ENCODE data around the gene ZBTB20. TPM values are rescaled to one million over a fixed set of nuclear protein-coding genes. Genes with fewer than 3 reads are reported as not detected.

The ZBTB20 gene
- total and polyA plus RNA-seq, 10 of the 15 experiments (the other 5 are each of a cell fraction or from before 2014, with no cell fraction given) = 0.20 to 5.5 (median 2.2) TPM

DNA sequence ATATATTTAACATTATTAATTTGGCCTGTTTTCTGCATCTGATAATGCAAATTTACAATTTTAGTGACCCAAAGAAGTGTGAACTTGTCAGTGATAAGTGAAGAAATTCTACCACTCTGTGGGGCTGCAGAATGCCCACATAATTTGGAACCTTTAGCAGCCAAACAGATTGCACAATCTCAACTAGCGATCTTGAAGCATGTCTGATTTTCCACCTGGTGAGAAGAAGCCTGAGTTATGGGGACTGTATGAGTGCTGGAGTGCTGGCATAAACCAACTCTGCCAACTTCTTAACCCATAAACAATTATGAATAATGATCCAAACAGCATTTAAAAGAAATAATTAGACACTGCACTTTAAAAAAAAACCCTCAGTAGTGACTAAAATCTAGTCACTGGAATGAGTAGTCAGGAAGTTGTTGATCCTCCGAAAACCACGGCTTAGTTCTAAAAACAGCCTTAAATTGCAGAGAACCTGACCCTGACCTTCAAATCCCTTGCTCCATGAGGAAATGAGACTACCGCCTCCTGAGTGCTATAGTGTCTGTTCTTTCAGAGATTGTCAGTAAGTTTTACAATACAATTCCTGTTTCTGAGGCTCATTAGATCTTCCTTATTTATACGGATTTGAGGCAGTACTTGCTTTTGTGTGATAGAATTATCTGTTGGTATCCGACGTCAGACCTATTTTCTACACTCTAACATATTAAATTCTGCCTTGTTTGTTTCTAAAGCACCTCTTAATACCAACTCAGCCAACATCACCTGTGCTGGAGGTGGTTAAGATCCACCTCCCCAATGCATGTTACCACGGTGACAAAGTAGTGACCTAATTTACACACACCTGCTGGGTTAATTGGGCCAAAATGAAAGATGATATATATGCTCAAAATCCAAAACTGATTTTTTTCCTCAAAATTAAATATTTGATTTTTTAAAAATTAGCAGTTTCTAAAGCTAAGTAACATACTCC lies 267.7 kb downstream of the ZBTB20 start (continued):
- peak; percentile 43; the same call in 1 of the 2 replicates for TF ChIP-seq ZNF384 (IDR thresholded peaks at IDR 0.05; ENCODE audit: borderline replicate concordance, low read depth, low read length)
- TF ChIP-seq, protein P1, sequence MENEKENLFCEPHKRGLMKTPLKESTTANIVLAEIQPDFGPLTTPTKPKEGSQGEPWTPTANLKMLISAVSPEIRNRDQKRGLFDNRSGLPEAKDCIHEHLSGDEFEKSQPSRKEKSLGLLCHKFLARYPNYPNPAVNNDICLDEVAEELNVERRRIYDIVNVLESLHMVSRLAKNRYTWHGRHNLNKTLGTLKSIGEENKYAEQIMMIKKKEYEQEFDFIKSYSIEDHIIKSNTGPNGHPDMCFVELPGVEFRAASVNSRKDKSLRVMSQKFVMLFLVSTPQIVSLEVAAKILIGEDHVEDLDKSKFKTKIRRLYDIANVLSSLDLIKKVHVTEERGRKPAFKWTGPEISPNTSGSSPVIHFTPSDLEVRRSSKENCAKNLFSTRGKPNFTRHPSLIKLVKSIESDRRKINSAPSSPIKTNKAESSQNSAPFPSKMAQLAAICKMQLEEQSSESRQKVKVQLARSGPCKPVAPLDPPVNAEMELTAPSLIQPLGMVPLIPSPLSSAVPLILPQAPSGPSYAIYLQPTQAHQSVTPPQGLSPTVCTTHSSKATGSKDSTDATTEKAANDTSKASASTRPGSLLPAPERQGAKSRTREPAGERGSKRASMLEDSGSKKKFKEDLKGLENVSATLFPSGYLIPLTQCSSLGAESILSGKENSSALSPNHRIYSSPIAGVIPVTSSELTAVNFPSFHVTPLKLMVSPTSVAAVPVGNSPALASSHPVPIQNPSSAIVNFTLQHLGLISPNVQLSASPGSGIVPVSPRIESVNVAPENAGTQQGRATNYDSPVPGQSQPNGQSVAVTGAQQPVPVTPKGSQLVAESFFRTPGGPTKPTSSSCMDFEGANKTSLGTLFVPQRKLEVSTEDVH (IDR thresholded peaks at IDR 0.05; ENCODE audit: low read depth, partially characterized antibody) = no peak
- peak; percentile 92 for TF ChIP-seq FOXM1 (IDR thresholded peaks at IDR 0.05; ENCODE audit: low read depth, low read length)
- peak; percentile 51; the same call in 1 of the 3 replicates for TF ChIP-seq POU2F2 (IDR thresholded peaks at IDR 0.05; ENCODE audit: borderline replicate concordance, low read depth, low read length)
- peak; percentile 96 for TF ChIP-seq MEF2A (IDR thresholded peaks at IDR 0.05; ENCODE audit: insufficient read depth, low read depth, low read length)

DNA sequence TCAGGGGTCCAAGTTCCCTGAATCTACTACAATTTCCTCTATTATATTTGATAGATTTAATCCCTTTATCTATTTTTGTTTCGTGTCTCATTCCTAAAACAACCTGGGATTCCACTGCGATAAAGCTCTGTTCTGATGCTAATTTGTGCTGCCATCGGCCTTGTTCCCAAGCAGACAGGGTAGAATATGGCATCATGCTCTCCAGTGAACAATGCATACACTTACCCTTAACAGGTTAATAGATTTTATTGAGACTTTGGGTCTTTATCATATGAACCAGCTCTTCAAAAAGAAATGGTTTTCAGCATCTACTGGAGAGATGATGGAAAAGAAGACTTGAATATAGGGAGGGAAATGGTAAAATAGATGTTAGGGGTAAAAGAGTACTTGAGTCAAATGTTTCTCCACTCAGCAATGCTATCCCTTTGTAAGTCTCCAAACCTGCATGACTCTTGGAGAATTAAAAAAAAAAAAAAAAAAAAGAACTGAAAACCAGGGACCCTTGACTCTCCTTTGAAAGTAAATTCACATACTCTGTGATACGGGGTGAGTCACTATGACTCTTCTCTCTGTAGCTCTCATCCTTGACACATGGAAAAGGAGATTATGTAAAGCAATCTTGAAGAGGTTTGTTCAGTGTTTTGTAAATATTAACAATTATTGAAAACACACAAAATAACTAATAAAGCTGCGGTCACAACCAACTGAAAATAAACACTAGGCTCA lies 268.8 kb downstream of the ZBTB20 start:
- BruUV-seq (replicated peaks) = no TSS peak
- DNase-seq (ENCODE audit: low read depth, low spot score) = no peak
- H3K27ac ChIP-seq (ENCODE audit: control insufficient read depth, insufficient read depth) = no peak overlapping the region
- no peak overlapping the region for H2AFZ ChIP-seq (ENCODE audit: control insufficient read depth, low read depth, low read length)
- no peaks in the 10 kb centered on the region for H3K9me3 ChIP-seq (replicated peaks; ENCODE audit: control insufficient read depth, insufficient read depth, low read length)
- no peak for FAIRE-seq
- H3K36me3 ChIP-seq (ENCODE audit: control insufficient read depth in 2 of 2, insufficient read depth in 2 of 2, low read length in 1 of 2) = no peaks in the 10 kb centered on the region
- RAD21 ChIA-PET (ENCODE audit: unreplicated experiment) = interaction anchor here (0.7 kb wide), 1 partner anchor 49 kb away, joined by 4 read pairs; no protein-coding TSS in a partner anchor
- intact Hi-C loops (cut with micrococcal nuclease; ENCODE audit: unreplicated experiment) = no loop called here
- no peak overlapping the region for H3K4me2 ChIP-seq (ENCODE audit: control insufficient read depth, insufficient read depth)
- 90% methylated on average over 5 of the region's 5 CpGs for WGBS (ENCODE audit: insufficient coverage, insufficient replicate concordance, low lambda C conversion rate, missing lambda C conversion rate)
- no peaks in the 10 kb centered on the region for H4K20me1 ChIP-seq (ENCODE audit: control insufficient read depth, insufficient read depth)
- SMC1A ChIA-PET (ENCODE audit: uncharacterized antibody, unreplicated experiment) = interaction anchor here (0.8 to 1.6 kb wide), 3 partner anchors 9 to 22 kb away, joined by 3 to 5 read pairs (median 3); no protein-coding TSS in a partner anchor
- H3K4me3 ChIP-seq = no peak overlapping the region
- H3K79me2 ChIP-seq (ENCODE audit: control insufficient read depth, insufficient read depth, low read length) = no peaks in the 10 kb centered on the region
- ATAC-seq = peak; percentile 30; the same call in 1 of the 3 replicates
- no peak overlapping the region for H3K9ac ChIP-seq (ENCODE audit: control insufficient read depth, insufficient read depth, low read length)
- POLR2A ChIA-PET = no interaction called here
- in situ Hi-C loops (cut with MboI) = no loop called here
- H3K4me1 ChIP-seq (ENCODE audit: control insufficient read depth, insufficient read depth, low read length) = no peaks in the 10 kb centered on the region; the same call in none of the 2 replicates
- H3K27me3 ChIP-seq (replicated peaks in 1 of 2; ENCODE audit: control insufficient read depth in 2 of 2, insufficient read depth in 2 of 2, low read length in 1 of 2) = no peaks in the 10 kb centered on the region
- CTCF ChIA-PET = interaction anchor here (0.7 to 1.0 kb wide), 2 partner anchors 12 to 23 kb away, joined by 3 read pairs; no protein-coding TSS in a partner anchor
- TF ChIP-seq HDAC2 (IDR thresholded peaks at IDR 0.05) (no peak), KLF5 (IDR thresholded peaks at IDR 0.05; ENCODE audit: partially characterized antibody) (no peak), BCL11A (IDR thresholded peaks at IDR 0.05; ENCODE audit: low read depth, low read length) (no peak), MYB (IDR thresholded peaks at IDR 0.05; ENCODE audit: borderline replicate concordance, low read depth, low read length) (no peak)
- TF ChIP-seq, protein P2, sequence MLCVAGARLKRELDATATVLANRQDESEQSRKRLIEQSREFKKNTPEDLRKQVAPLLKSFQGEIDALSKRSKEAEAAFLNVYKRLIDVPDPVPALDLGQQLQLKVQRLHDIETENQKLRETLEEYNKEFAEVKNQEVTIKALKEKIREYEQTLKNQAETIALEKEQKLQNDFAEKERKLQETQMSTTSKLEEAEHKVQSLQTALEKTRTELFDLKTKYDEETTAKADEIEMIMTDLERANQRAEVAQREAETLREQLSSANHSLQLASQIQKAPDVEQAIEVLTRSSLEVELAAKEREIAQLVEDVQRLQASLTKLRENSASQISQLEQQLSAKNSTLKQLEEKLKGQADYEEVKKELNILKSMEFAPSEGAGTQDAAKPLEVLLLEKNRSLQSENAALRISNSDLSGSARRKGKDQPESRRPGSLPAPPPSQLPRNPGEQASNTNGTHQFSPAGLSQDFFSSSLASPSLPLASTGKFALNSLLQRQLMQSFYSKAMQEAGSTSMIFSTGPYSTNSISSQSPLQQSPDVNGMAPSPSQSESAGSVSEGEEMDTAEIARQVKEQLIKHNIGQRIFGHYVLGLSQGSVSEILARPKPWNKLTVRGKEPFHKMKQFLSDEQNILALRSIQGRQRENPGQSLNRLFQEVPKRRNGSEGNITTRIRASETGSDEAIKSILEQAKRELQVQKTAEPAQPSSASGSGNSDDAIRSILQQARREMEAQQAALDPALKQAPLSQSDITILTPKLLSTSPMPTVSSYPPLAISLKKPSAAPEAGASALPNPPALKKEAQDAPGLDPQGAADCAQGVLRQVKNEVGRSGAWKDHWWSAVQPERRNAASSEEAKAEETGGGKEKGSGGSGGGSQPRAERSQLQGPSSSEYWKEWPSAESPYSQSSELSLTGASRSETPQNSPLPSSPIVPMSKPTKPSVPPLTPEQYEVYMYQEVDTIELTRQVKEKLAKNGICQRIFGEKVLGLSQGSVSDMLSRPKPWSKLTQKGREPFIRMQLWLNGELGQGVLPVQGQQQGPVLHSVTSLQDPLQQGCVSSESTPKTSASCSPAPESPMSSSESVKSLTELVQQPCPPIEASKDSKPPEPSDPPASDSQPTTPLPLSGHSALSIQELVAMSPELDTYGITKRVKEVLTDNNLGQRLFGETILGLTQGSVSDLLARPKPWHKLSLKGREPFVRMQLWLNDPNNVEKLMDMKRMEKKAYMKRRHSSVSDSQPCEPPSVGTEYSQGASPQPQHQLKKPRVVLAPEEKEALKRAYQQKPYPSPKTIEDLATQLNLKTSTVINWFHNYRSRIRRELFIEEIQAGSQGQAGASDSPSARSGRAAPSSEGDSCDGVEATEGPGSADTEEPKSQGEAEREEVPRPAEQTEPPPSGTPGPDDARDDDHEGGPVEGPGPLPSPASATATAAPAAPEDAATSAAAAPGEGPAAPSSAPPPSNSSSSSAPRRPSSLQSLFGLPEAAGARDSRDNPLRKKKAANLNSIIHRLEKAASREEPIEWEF (IDR thresholded peaks at IDR 0.05; ENCODE audit: insufficient replicate concordance, low read depth, low read length) = no peak
